ENCODE data around the gene ARHGAP44. TPM values are rescaled to one million over a fixed set of nuclear protein-coding genes. Genes with fewer than 3 reads are reported as not detected.

The ARHGAP44 gene
- total and polyA plus RNA-seq, 2 of the 8 experiments (the other 6 are each of a cell fraction or from before 2014, with no cell fraction given): 6.2 to 22.2 TPM

GRCh38 chr17:12973496-12974004 lies 184.3 kb downstream of the ARHGAP44 start:
- H4K20me1 ChIP-seq (replicated peaks in 1 of 2; ENCODE audit: control insufficient read depth in 1 of 2, insufficient read depth in 2 of 2, low read length in 2 of 2): no peaks in the 10 kb centered on the region
- H2BK5ac ChIP-seq (ENCODE audit: low read depth, low read length): no peak overlapping the region
- H2BK120ac ChIP-seq (replicated peaks; ENCODE audit: low read depth, low read length): no peak overlapping the region
- H2BK15ac ChIP-seq (ENCODE audit: low read length): no peak overlapping the region
- H3K79me2 ChIP-seq (ENCODE audit: control insufficient read depth in 1 of 2, insufficient read depth in 2 of 2, low read length in 2 of 2): no peaks in the 10 kb centered on the region
- H4K5ac ChIP-seq (ENCODE audit: insufficient read length, low read depth, low read length): no peak overlapping the region
- ChIA-PET CTCF (ENCODE audit: partially characterized antibody) (interaction anchor here (0.6 to 1.4 kb wide), 6 partner anchors 11 to 44 kb away, joined by 3 to 4 read pairs (median 3); no protein-coding TSS in a partner anchor), POLR2A (ENCODE audit: partially characterized antibody) (interaction anchor here (0.6 to 6.3 kb wide), 4 partner anchors 11 to 184 kb away, joined by 3 to 27 read pairs (median 3); partner anchors contain the start of gene ARHGAP44)
- no peaks in the 10 kb centered on the region for H3K9me3 ChIP-seq (ENCODE audit: insufficient read depth in 2 of 2, low read depth in 1 of 2, low read length in 1 of 2)
- no peak overlapping the region; the same call in 1 of the 2 replicates for H4K8ac ChIP-seq (ENCODE audit: extremely low read depth, insufficient read depth, low read length)
- H3K36me3 ChIP-seq (ENCODE audit: control insufficient read depth in 2 of 4, insufficient read depth in 4 of 4, low read length in 3 of 4): no peaks in the 10 kb centered on the region
- peaks cover 6% of the 10 kb centered on the region for H3K23me2 ChIP-seq (ENCODE audit: low read depth, low read length)
- H2AFZ ChIP-seq (ENCODE audit: low read length): peak overlapping the region; percentile 21; the same call in 1 of the 2 replicates
- DNase-seq (ENCODE audit: low read depth in 1 of 2, low spot score in 2 of 2) (peak in 1 of 2 experiments; percentile 66), FAIRE-seq (no peak)
- 0 out of 7 replicates have a peak overlapping the region, but pooled peaks of 1 of the 4 experiments have one; percentile 2 for H3K9ac ChIP-seq (replicated peaks in 1 of 4; ENCODE audit: extremely low read depth in 1 of 4, low read depth in 3 of 4, low read length in 3 of 4)
- no peak overlapping the region for H3K56ac ChIP-seq (replicated peaks; ENCODE audit: insufficient read length, low read depth, low read length)
- H3K4me3 ChIP-seq (ENCODE audit: extremely low read depth in 1 of 4, insufficient read depth in 2 of 4, low read depth in 3 of 4, low read length in 4 of 4): peak overlapping the region; percentile 35 to 72 (median 48)
- no peak overlapping the region for H2BK20ac ChIP-seq (ENCODE audit: low read length)
- H2BK12ac ChIP-seq (ENCODE audit: low read depth, low read length): peak overlapping the region; percentile 80; the same call in 1 of the 2 replicates
- H3K79me1 ChIP-seq (ENCODE audit: low read depth, low read length): no peaks in the 10 kb centered on the region
- peak overlapping the region; percentile 96 to 99 for H3K4me2 ChIP-seq (ENCODE audit: insufficient read depth in 1 of 2, low read depth in 2 of 2, low read length in 2 of 2)
- H3K4ac ChIP-seq (replicated peaks; ENCODE audit: insufficient read length, low read depth, low read length): no peak overlapping the region
- H3K23ac ChIP-seq (ENCODE audit: insufficient read length): no peak overlapping the region
- no peak overlapping the region for H3K27ac ChIP-seq (ENCODE audit: low read depth, low read length)
- H3K27me3 ChIP-seq (replicated peaks in 1 of 4; ENCODE audit: control insufficient read depth in 3 of 4, extremely low read depth in 1 of 4, insufficient read depth in 3 of 4, low read length in 3 of 4): no peaks in the 10 kb centered on the region
- no peak overlapping the region for H3K18ac ChIP-seq (ENCODE audit: extremely low read depth, low read length)
- 8% methylated on average over 14 of the region's 16 CpGs; no CpG with 5 or more reads in 1 of the 2 experiments for WGBS, 2 experiments (ENCODE audit: extremely low coverage in 1 of 2, insufficient coverage in 1 of 2, insufficient read length in 1 of 2, insufficient replicate concordance in 2 of 2, low coverage in 1 of 2, low lambda C conversion rate in 2 of 2, missing lambda C conversion rate in 1 of 2)
- H3K4me1 ChIP-seq (replicated peaks in 1 of 4; ENCODE audit: control insufficient read depth in 3 of 4, insufficient read depth in 4 of 4, low read length in 3 of 4): peaks cover 6 to 18% (median 11%) of the 10 kb centered on the region in 4 experiments
- H3K14ac ChIP-seq (ENCODE audit: insufficient read length): no peak overlapping the region
- no peak overlapping the region for H4K91ac ChIP-seq (replicated peaks; ENCODE audit: insufficient read length, low read length)
- no peak overlapping the region for H2AK5ac ChIP-seq (ENCODE audit: low read depth, low read length)
- TF ChIP-seq RFX5 (IDR thresholded peaks at IDR 0.05; ENCODE audit: borderline replicate concordance, low read depth, low read length) (no peak), CREB1 (IDR thresholded peaks at IDR 0.05) (no peak), POLR2A (IDR thresholded peaks at IDR 0.05; ENCODE audit: control extremely low read depth in 1 of 2, low read depth in 2 of 2, low read length in 2 of 2) (no peak), SIN3A (conservative IDR thresholded peaks at IDR 0.05 in 1 of 2, IDR thresholded peaks at IDR 0.05 in 1 of 2; ENCODE audit: low read depth in 1 of 2, low read length in 2 of 2) (no peak; a peak in 1 of 4 replicates), TBP (IDR thresholded peaks at IDR 0.05; ENCODE audit: low read depth, low read length) (no peak; the same call in 1 of the 2 replicates), TAF7 (optimal IDR thresholded peaks at IDR 0.05; ENCODE audit: borderline replicate concordance, low read depth, low read length) (no peak), RXRA (IDR thresholded peaks at IDR 0.05; ENCODE audit: insufficient read depth, low read depth, low read length) (no peak), MAX (IDR thresholded peaks at IDR 0.05) (no peak), HDAC6 (IDR thresholded peaks at IDR 0.05; ENCODE audit: low read depth, low read length) (no peak), TAF1 (IDR thresholded peaks at IDR 0.05; ENCODE audit: low read depth, low read length) (no peak), GABPA (IDR thresholded peaks at IDR 0.05; ENCODE audit: borderline replicate concordance, insufficient read depth, low read length) (no peak), CBX8 (IDR thresholded peaks at IDR 0.05; ENCODE audit: borderline replicate concordance, low read depth, low read length) (no peak), TCF12 (IDR thresholded peaks at IDR 0.05; ENCODE audit: low read depth, low read length) (no peak), GTF2F1 (IDR thresholded peaks at IDR 0.05; ENCODE audit: borderline replicate concordance, low read depth, low read length) (no peak)

All from H1 (cell line).